HL-60 (cell line): ENCODE results near the gene RPL10.

Experiments used
- DNase-seq, 2 experiments: peaks; one replicate each; pipeline ENCODE4 v3.0.0-alpha.2; 2010 to 2020; ENCODE audit warnings: low read depth in 1 of 2, low spot score in 1 of 2
- H3K27ac ChIP-seq: fragments of 250-450 bp; sonication (Bioruptor Pico); replicated peaks from 2 replicates; pipeline ENCODE4 v1.5.1; 2020; ENCODE audit warnings: mild to moderate bottlenecking, moderate library complexity
- H3K27me3 ChIP-seq: fragments of 250-450 bp; sonication (Bioruptor Pico); 2 replicates; pipeline ENCODE4 v1.5.1; 2021; ENCODE audit warnings: mild to moderate bottlenecking, moderate library complexity; ENCODE audit not compliant: insufficient read depth, poor library complexity, severe bottlenecking
- H3K4me3 ChIP-seq: replicated peaks from 2 replicates; pipeline ENCODE4 v1.5.1; 2011; ENCODE audit warnings: mild to moderate bottlenecking, control low read depth, low read length; ENCODE audit not compliant: insufficient read depth
- GABPA ChIP-seq: IDR thresholded peaks from 2 replicates; pipeline ENCODE4 v1.6.1; 2012; ENCODE audit warnings: low read depth
- POLR2AphosphoS5 ChIP-seq: IDR thresholded peaks from 2 replicates; pipeline ENCODE4 v1.6.1; 2012; ENCODE audit warnings: low read depth
- REST ChIP-seq: IDR thresholded peaks from 2 replicates; pipeline ENCODE4 v1.6.1; 2012; ENCODE audit warnings: low read depth; ENCODE audit not compliant: insufficient replicate concordance
- SPI1 ChIP-seq: IDR thresholded peaks from 2 replicates; pipeline ENCODE4 v1.6.1; 2012; ENCODE audit warnings: low read depth, mild to moderate bottlenecking, borderline replicate concordance
- TF ChIP-seq, protein P1 (sequence below): IDR thresholded peaks from one replicate; pipeline ENCODE4 v1.5.1; 2011; ENCODE audit warnings: low read length, control low read depth, inconsistent platforms; ENCODE audit not compliant: insufficient read depth

Gene RPL10

GRCh38 chrX:154373340-154374306, 24.6 kb upstream of the RPL10 start:
- H3K4me3 ChIP-seq, result no peak overlapping the region
- no peaks in the 10 kb centered on the region for H3K27me3 ChIP-seq
- no peak overlapping the region for H3K27ac ChIP-seq
- DNase-seq, result peak; percentile 29 to 36
- no peak for TF ChIP-seq REST
- no peak for TF ChIP-seq POLR2AphosphoS5
- TF ChIP-seq, protein P1, sequence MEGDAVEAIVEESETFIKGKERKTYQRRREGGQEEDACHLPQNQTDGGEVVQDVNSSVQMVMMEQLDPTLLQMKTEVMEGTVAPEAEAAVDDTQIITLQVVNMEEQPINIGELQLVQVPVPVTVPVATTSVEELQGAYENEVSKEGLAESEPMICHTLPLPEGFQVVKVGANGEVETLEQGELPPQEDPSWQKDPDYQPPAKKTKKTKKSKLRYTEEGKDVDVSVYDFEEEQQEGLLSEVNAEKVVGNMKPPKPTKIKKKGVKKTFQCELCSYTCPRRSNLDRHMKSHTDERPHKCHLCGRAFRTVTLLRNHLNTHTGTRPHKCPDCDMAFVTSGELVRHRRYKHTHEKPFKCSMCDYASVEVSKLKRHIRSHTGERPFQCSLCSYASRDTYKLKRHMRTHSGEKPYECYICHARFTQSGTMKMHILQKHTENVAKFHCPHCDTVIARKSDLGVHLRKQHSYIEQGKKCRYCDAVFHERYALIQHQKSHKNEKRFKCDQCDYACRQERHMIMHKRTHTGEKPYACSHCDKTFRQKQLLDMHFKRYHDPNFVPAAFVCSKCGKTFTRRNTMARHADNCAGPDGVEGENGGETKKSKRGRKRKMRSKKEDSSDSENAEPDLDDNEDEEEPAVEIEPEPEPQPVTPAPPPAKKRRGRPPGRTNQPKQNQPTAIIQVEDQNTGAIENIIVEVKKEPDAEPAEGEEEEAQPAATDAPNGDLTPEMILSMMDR, result peak; percentile 17

DNA sequence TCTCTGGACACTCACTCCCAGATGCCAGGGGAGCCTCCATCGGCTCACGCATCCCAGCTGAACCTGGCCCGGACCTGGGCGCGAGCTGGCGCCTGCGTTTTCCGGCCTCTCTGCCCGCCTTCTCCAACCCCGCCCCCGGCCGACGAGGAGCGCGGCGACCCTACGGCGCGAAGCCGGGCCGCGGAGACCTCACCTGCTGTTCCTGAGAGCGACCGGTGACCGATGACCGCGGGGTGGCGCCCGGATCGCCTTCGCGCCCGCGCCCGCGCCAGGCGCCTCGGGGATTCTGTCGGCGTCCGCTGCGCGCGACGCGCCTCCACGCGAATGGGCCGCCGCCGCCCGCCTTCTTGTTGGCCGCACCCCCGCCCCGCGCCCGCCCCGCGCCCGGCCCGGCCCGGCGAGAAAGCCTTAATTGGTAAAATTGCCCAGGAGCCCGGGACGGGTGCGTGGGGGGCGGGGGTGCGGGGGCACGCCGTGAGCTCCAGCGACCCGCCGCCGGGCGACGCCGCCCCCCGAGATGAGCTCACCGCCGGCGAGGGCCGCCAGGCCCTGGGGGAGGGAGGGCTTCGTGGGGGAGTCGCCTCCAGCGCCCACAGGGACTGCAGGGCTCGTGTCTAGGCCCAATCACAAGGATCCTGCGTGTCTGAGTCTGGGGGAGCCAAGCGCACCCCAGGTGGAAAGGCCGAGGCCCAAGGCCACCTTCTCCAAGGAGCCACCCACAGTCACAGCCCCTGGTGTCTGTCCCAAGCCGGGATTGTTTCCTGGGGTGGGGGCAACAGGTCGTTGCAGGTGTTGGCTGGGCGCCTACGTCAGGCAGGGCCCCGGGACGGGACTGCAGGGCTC, 23.6 kb upstream of the RPL10 start, which contains the start of gene FLNA:
TSS of gene FLNA (minus strand) at position 322 of the 843 bp plus-strand sequence. CDS start 3,389 bp downstream, outside the sequence.
- Histone ChIP-seq H3K4me3 (no peak within 1 kb of the TSS), H3K27ac (no peak within 1 kb of the TSS), H3K27me3 (no peaks in the 10 kb centered on the region)
- no peak for DNase-seq
- TF ChIP-seq GABPA (no peak), REST (no peak), POLR2AphosphoS5 (no peak), SPI1 (no peak)
- TF ChIP-seq, protein P1, result no peak

DNA sequence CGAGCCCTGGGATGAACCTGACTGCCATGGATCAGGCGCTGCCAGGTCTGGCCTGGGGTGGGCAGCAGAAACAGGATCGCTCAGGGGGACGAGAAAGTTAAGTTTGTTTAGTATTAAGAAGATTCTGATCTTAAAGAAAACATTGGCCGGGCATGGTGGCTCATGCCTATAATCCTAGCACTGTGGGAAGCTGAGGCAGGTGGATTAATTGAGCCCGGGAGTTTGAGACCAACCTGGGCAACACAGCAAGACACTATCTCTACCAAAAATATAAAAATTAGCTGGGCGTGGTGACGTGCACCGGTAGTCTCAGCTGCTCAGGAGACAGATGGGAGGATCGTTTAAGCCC, 23.0 kb upstream of the RPL10 start:
- no peak overlapping the region for H3K27ac ChIP-seq
- no peaks in the 10 kb centered on the region for H3K27me3 ChIP-seq
- DNase-seq, result no peak
- TF ChIP-seq POLR2AphosphoS5 (no peak), SPI1 (no peak), REST (no peak), GABPA (no peak)
- TF ChIP-seq, protein P1, result no peak
- no peak overlapping the region for H3K4me3 ChIP-seq
